ENCODE data around the gene KSR2. TPM values are rescaled to one million over a fixed set of nuclear protein-coding genes. Genes with fewer than 3 reads are reported as not detected.

Gene KSR2
- total and polyA plus RNA-seq, 2 donors (not counting 3 experiments of a cell fraction or from before 2014, with no cell fraction given) = 2.1 to 5.2 TPM

DNA sequence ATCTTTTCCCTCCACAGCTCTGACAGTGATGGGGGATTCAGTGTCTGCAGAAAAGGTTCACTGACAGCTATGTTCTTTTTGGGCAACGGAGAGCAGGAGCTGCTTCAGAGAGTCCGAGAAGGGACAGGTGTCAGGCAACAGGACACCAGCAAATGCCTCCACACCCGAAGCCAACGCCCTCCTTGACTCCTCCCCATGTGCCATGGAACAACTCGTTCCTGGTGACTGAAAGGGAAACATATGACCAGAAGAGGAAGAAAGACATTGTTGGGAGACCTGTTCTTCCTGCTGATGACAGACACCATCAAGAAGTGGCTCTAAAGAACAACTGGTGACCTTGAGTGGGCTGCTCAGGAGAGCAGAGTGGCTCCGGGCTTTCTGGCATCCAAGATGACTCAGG is 435.1 kb downstream of the KSR2 start:
- no peak for DNase-seq (ENCODE audit: low read depth, low spot score)
- dilution Hi-C loops (cut with MboI; ENCODE audit: extremely low pct_ligation_motif_present, low sequenced_read_pairs) = no loop called here
- no peak overlapping the region for H3K4me3 ChIP-seq (replicated peaks in 1 of 3; ENCODE audit: insufficient read depth in 1 of 3, low read depth in 1 of 3, low read length in 3 of 3)
- BruUV-seq (replicated peaks) = no TSS peak
- H3K27me3 ChIP-seq (ENCODE audit: control insufficient read depth in 2 of 2, insufficient read depth in 2 of 2, low read length in 2 of 2) = no peaks in the 10 kb centered on the region
- H3K9me3 ChIP-seq (replicated peaks; ENCODE audit: control insufficient read depth, insufficient read depth, low read length) = no peaks in the 10 kb centered on the region
- H2AFZ ChIP-seq (ENCODE audit: low read depth, low read length) = no peak overlapping the region
- no peaks in the 10 kb centered on the region for H3K4me1 ChIP-seq (ENCODE audit: control insufficient read depth, extremely low read depth, insufficient read depth, low read length)
- CTCF ChIA-PET = interaction anchor here (1.0 kb wide), 1 partner anchor 167 kb away, joined by 3 read pairs; no protein-coding TSS in a partner anchor
- POLR2A ChIA-PET = no interaction called here
- no peak overlapping the region for H3K27ac ChIP-seq (ENCODE audit: insufficient read depth, low read depth, low read length)
- H3K9ac ChIP-seq (replicated peaks; ENCODE audit: extremely low read depth, insufficient read depth, low read length) = no peak overlapping the region
- H3K4me2 ChIP-seq (ENCODE audit: insufficient read depth, low read length) = no peak overlapping the region
- no peaks in the 10 kb centered on the region for H3K79me2 ChIP-seq (ENCODE audit: control insufficient read depth, insufficient read depth, low read length)
- intact Hi-C loops (cut with micrococcal nuclease) = no loop called here
- TF ChIP-seq JUN (IDR thresholded peaks at IDR 0.05; ENCODE audit: borderline replicate concordance, insufficient read depth, insufficient read length, low read depth) = no peak
- no peak for TF ChIP-seq GATA2 (IDR thresholded peaks at IDR 0.05; ENCODE audit: insufficient read depth, insufficient read length, low read depth, low read length)
- TF ChIP-seq, protein P1, sequence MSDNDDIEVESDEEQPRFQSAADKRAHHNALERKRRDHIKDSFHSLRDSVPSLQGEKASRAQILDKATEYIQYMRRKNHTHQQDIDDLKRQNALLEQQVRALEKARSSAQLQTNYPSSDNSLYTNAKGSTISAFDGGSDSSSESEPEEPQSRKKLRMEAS (IDR thresholded peaks at IDR 0.05; ENCODE audit: insufficient read depth, insufficient read length) = no peak
- no peak for TF ChIP-seq POLR2AphosphoS5 (IDR thresholded peaks at IDR 0.05; ENCODE audit: insufficient read depth, low read depth, low read length)
- TF ChIP-seq EZH2 (IDR thresholded peaks at IDR 0.05; ENCODE audit: borderline replicate concordance, low read depth, low read length, severe bottlenecking) = no peak
- TF ChIP-seq FOS (IDR thresholded peaks at IDR 0.05; ENCODE audit: borderline replicate concordance, insufficient read depth, low read length) = no peak
- TF ChIP-seq POLR2A (IDR thresholded peaks at IDR 0.05; ENCODE audit: low read depth, low read length) = no peak
- TF ChIP-seq, protein P2, sequence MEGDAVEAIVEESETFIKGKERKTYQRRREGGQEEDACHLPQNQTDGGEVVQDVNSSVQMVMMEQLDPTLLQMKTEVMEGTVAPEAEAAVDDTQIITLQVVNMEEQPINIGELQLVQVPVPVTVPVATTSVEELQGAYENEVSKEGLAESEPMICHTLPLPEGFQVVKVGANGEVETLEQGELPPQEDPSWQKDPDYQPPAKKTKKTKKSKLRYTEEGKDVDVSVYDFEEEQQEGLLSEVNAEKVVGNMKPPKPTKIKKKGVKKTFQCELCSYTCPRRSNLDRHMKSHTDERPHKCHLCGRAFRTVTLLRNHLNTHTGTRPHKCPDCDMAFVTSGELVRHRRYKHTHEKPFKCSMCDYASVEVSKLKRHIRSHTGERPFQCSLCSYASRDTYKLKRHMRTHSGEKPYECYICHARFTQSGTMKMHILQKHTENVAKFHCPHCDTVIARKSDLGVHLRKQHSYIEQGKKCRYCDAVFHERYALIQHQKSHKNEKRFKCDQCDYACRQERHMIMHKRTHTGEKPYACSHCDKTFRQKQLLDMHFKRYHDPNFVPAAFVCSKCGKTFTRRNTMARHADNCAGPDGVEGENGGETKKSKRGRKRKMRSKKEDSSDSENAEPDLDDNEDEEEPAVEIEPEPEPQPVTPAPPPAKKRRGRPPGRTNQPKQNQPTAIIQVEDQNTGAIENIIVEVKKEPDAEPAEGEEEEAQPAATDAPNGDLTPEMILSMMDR (IDR thresholded peaks at IDR 0.05; ENCODE audit: extremely low read depth in 1 of 2, insufficient read depth in 1 of 2, low read depth in 1 of 2, low read length in 2 of 2) = no peak
- TF ChIP-seq MYC (IDR thresholded peaks at IDR 0.05; ENCODE audit: low read depth, low read length) = no peak
- no peaks in the 10 kb centered on the region for H3K36me3 ChIP-seq (ENCODE audit: control insufficient read depth in 2 of 2, extremely low read depth in 1 of 2, insufficient read depth in 2 of 2, low read length in 2 of 2)
- FAIRE-seq = no peak
- no peaks in the 10 kb centered on the region for H4K20me1 ChIP-seq (replicated peaks; ENCODE audit: control insufficient read depth, extremely low read depth, insufficient read depth, low read length)
- H3K9me1 ChIP-seq (replicated peaks; ENCODE audit: control insufficient read depth, extremely low read depth, insufficient read depth, low read length) = no peaks in the 10 kb centered on the region

All from endothelial cell of umbilical vein (primary cell).